ENCODE results near the gene KEL. TPM values are rescaled to one million over a fixed set of nuclear protein-coding genes. Genes with fewer than 3 reads are reported as not detected.

KEL gene
- total and polyA plus RNA-seq, 4 donors = 0.18 to 81.0 (median 0.36) TPM

GRCh38 chr7:142954680-142955268 is 7.4 kb downstream of the KEL start:
- no peak for DNase-seq (ENCODE audit: low spot score)
- H3K27ac ChIP-seq (ENCODE audit: low read depth in 1 of 2, low read length in 2 of 2) = no peak overlapping the region
- TF ChIP-seq YY1 (IDR thresholded peaks at IDR 0.05) (no peak), EGR1 (IDR thresholded peaks at IDR 0.05; ENCODE audit: low read depth in 2 of 2) (no peak), NR2F2 (IDR thresholded peaks at IDR 0.05) (no peak), FOXA1 (IDR thresholded peaks at IDR 0.05) (no peak), HNF4G (IDR thresholded peaks at IDR 0.05) (no peak), RXRA (IDR thresholded peaks at IDR 0.05) (no peak)
- TF ChIP-seq, protein P1, sequence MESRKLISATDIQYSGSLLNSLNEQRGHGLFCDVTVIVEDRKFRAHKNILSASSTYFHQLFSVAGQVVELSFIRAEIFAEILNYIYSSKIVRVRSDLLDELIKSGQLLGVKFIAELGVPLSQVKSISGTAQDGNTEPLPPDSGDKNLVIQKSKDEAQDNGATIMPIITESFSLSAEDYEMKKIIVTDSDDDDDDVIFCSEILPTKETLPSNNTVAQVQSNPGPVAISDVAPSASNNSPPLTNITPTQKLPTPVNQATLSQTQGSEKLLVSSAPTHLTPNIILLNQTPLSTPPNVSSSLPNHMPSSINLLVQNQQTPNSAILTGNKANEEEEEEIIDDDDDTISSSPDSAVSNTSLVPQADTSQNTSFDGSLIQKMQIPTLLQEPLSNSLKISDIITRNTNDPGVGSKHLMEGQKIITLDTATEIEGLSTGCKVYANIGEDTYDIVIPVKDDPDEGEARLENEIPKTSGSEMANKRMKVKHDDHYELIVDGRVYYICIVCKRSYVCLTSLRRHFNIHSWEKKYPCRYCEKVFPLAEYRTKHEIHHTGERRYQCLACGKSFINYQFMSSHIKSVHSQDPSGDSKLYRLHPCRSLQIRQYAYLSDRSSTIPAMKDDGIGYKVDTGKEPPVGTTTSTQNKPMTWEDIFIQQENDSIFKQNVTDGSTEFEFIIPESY (IDR thresholded peaks at IDR 0.05) = no peak
- TF ChIP-seq, protein P2, sequence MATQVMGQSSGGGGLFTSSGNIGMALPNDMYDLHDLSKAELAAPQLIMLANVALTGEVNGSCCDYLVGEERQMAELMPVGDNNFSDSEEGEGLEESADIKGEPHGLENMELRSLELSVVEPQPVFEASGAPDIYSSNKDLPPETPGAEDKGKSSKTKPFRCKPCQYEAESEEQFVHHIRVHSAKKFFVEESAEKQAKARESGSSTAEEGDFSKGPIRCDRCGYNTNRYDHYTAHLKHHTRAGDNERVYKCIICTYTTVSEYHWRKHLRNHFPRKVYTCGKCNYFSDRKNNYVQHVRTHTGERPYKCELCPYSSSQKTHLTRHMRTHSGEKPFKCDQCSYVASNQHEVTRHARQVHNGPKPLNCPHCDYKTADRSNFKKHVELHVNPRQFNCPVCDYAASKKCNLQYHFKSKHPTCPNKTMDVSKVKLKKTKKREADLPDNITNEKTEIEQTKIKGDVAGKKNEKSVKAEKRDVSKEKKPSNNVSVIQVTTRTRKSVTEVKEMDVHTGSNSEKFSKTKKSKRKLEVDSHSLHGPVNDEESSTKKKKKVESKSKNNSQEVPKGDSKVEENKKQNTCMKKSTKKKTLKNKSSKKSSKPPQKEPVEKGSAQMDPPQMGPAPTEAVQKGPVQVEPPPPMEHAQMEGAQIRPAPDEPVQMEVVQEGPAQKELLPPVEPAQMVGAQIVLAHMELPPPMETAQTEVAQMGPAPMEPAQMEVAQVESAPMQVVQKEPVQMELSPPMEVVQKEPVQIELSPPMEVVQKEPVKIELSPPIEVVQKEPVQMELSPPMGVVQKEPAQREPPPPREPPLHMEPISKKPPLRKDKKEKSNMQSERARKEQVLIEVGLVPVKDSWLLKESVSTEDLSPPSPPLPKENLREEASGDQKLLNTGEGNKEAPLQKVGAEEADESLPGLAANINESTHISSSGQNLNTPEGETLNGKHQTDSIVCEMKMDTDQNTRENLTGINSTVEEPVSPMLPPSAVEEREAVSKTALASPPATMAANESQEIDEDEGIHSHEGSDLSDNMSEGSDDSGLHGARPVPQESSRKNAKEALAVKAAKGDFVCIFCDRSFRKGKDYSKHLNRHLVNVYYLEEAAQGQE (IDR thresholded peaks at IDR 0.05) = no peak
- H3K9ac ChIP-seq (ENCODE audit: low read depth in 1 of 2, low read length in 2 of 2) = no peak overlapping the region
- H3K27me3 ChIP-seq (ENCODE audit: control insufficient read depth in 4 of 4, insufficient read depth in 4 of 4, low read length in 3 of 4) = no peaks in the 10 kb centered on the region
- no peaks in the 10 kb centered on the region for H3K4me1 ChIP-seq (ENCODE audit: control insufficient read depth in 4 of 4, insufficient read depth in 4 of 4, low read length in 3 of 4)
- H3K4me3 ChIP-seq (ENCODE audit: low read depth in 1 of 3, low read length in 3 of 3) = no peak overlapping the region
- H3K9me3 ChIP-seq (ENCODE audit: control insufficient read depth in 4 of 4, low read length in 3 of 4) = peaks cover 0 to 2% (median 0%) of the 10 kb centered on the region in 4 donors
- no peaks in the 10 kb centered on the region for H3K36me3 ChIP-seq (ENCODE audit: control insufficient read depth in 4 of 4, insufficient read depth in 3 of 4, low read depth in 1 of 4, low read length in 3 of 4)

DNA sequence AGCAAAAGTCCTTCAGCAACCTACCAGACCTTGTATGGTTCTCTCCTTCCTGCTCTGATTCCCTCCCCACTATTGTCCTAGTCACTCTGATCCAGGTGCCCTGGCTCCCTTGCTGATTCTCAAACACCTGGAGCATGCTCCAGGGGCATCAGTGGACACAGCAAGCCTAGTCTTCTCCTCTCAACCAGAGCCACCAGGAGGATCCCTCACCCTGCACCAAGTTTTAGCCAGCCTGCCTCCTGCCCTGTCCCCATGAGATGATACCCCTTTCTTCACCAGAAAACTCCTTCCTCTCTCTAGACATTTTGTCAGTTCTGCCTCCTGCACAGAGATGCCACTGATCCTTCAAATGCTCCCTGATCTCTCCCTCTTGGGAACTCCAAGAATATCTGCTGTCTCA is 11.9 kb downstream of the KEL start:
- no peaks in the 10 kb centered on the region for H3K4me1 ChIP-seq (ENCODE audit: control insufficient read depth in 4 of 4, insufficient read depth in 4 of 4, low read length in 3 of 4)
- DNase-seq (ENCODE audit: low spot score) = no peak
- TF ChIP-seq RAD21 (IDR thresholded peaks at IDR 0.05) = no peak
- TF ChIP-seq SP1 (IDR thresholded peaks at IDR 0.05) = no peak
- TF ChIP-seq GABPA (IDR thresholded peaks at IDR 0.05 in 1 of 2, conservative IDR thresholded peaks at IDR 0.05 in 1 of 2) = no peak
- TF ChIP-seq JUND (IDR thresholded peaks at IDR 0.05) = no peak
- H3K9me3 ChIP-seq (ENCODE audit: control insufficient read depth in 4 of 4, low read length in 3 of 4) = peaks cover 0 to 2% (median 0%) of the 10 kb centered on the region in 4 donors
- H3K4me3 ChIP-seq (ENCODE audit: low read depth in 1 of 3, low read length in 3 of 3) = no peak overlapping the region
- H3K36me3 ChIP-seq (ENCODE audit: control insufficient read depth in 4 of 4, insufficient read depth in 3 of 4, low read depth in 1 of 4, low read length in 3 of 4) = no peaks in the 10 kb centered on the region
- no peak overlapping the region for H3K9ac ChIP-seq (ENCODE audit: low read depth in 1 of 2, low read length in 2 of 2)
- no peak overlapping the region for H3K27ac ChIP-seq (ENCODE audit: low read depth in 1 of 2, low read length in 2 of 2)
- no peaks in the 10 kb centered on the region for H3K27me3 ChIP-seq (ENCODE audit: control insufficient read depth in 4 of 4, insufficient read depth in 4 of 4, low read length in 3 of 4)

- no peak overlapping the region for H3K27ac ChIP-seq (ENCODE audit: low read depth in 1 of 2, low read length in 2 of 2)
- no peak overlapping the region for H3K4me3 ChIP-seq (ENCODE audit: low read depth in 1 of 3, low read length in 3 of 3)
- H3K36me3 ChIP-seq (ENCODE audit: control insufficient read depth in 4 of 4, insufficient read depth in 3 of 4, low read depth in 1 of 4, low read length in 3 of 4) = no peaks in the 10 kb centered on the region
- TF ChIP-seq NR2F2 (IDR thresholded peaks at IDR 0.05) (no peak), FOXA2 (IDR thresholded peaks at IDR 0.05) (no peak), HNF4A (conservative IDR thresholded peaks at IDR 0.05) (no peak)
- TF ChIP-seq, protein P2 (IDR thresholded peaks at IDR 0.05) = no peak
- TF ChIP-seq, protein P3, sequence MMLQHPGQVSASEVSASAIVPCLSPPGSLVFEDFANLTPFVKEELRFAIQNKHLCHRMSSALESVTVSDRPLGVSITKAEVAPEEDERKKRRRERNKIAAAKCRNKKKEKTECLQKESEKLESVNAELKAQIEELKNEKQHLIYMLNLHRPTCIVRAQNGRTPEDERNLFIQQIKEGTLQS (IDR thresholded peaks at IDR 0.05) = no peak
- TF ChIP-seq, protein P1 (IDR thresholded peaks at IDR 0.05) = no peak
- TF ChIP-seq, protein P4, sequence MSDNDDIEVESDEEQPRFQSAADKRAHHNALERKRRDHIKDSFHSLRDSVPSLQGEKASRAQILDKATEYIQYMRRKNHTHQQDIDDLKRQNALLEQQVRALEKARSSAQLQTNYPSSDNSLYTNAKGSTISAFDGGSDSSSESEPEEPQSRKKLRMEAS (IDR thresholded peaks at IDR 0.05) = no peak
- 95% methylated on average over 4 of the region's 4 CpGs for WGBS
- DNase-seq (ENCODE audit: low spot score) = no peak
- no peaks in the 10 kb centered on the region for H3K27me3 ChIP-seq (ENCODE audit: control insufficient read depth in 4 of 4, insufficient read depth in 4 of 4, low read length in 3 of 4)
- H3K9ac ChIP-seq (ENCODE audit: low read depth in 1 of 2, low read length in 2 of 2) = no peak overlapping the region
- no peaks in the 10 kb centered on the region for H3K9me3 ChIP-seq (ENCODE audit: control insufficient read depth in 4 of 4, low read length in 3 of 4)
- no peaks in the 10 kb centered on the region for H3K4me1 ChIP-seq (ENCODE audit: control insufficient read depth in 4 of 4, insufficient read depth in 4 of 4, low read length in 3 of 4)
Measured at GRCh38 chr7:142948603-142949002, 13.6 kb downstream of the KEL start.

Measured in liver (tissue), 9 donors.